ENCODE measurements around the gene NELFCD.
"Not testable (repeated sequence)": the region's sequence is repeated elsewhere in the genome, so short reads cannot be mapped to it uniquely, and the experiment has no call there.

The NELFCD gene

GRCh38 chr20:58973866-58974265, 7.2 kb upstream of the NELFCD start:
- DNase-seq (ENCODE audit: low spot score), result no peak

GRCh38 chr20:58975353-58975752, 5.7 kb upstream of the NELFCD start:
- no peak for DNase-seq (ENCODE audit: low spot score)

GRCh38 chr20:58976061-58976730, 4.9 kb upstream of the NELFCD start:
- no peak for DNase-seq (ENCODE audit: low spot score)

GRCh38 chr20:58978351-58979190, 2.5 kb upstream of the NELFCD start:
- DNase-seq (ENCODE audit: low spot score), result no peak

GRCh38 chr20:58981628-58982364, 740 bp downstream of the NELFCD start:
- DNase-seq (ENCODE audit: low spot score), result no peak

- no peak for DNase-seq (ENCODE audit: low spot score)
Observed at GRCh38 chr20:58982406-58983114, 1.5 kb downstream of the NELFCD start.

GRCh38 chr20:58983115-58983468, 2.0 kb downstream of the NELFCD start:
- not testable (repeated sequence) for DNase-seq (ENCODE audit: low spot score)

- DNase-seq (ENCODE audit: low spot score), result no peak
Observed at GRCh38 chr20:58984691-58985090, 3.6 kb downstream of the NELFCD start.

- no peak for DNase-seq (ENCODE audit: low spot score)
Observed at GRCh38 chr20:58985656-58986055, 4.6 kb downstream of the NELFCD start.

GRCh38 chr20:58986286-58986967, 5.4 kb downstream of the NELFCD start:
- DNase-seq (ENCODE audit: low spot score), result no peak

- DNase-seq (ENCODE audit: low spot score), result no peak
Observed at GRCh38 chr20:58986968-58987517, 6.0 kb downstream of the NELFCD start.

- no peak for DNase-seq (ENCODE audit: low spot score)
Observed at GRCh38 chr20:58987790-58988564, 6.9 kb downstream of the NELFCD start.

- no peak for DNase-seq (ENCODE audit: low spot score)
Observed at GRCh38 chr20:58988565-58988882, 7.5 kb downstream of the NELFCD start.

GRCh38 chr20:58989196-58989595, 8.1 kb downstream of the NELFCD start:
- DNase-seq (ENCODE audit: low spot score), result no peak

GRCh38 chr20:58990651-58991445, 9.8 kb downstream of the NELFCD start:
- DNase-seq (ENCODE audit: low spot score), result no peak

GRCh38 chr20:58991715-58992114, 10.7 kb downstream of the NELFCD start:
- DNase-seq (ENCODE audit: low spot score), result no peak

- no peak for DNase-seq (ENCODE audit: low spot score)
Observed at GRCh38 chr20:58992911-58993310, 11.9 kb downstream of the NELFCD start.

GRCh38 chr20:58993332-58994248, 12.5 kb downstream of the NELFCD start:
- no peak for DNase-seq (ENCODE audit: low spot score)
